Right cardiac atrium (tissue), 5 donors: ENCODE data around the gene UBE2H. TPM values are rescaled to one million over a fixed set of nuclear protein-coding genes. Genes with fewer than 3 reads are reported as not detected.

ENCODE experiments used
- ATAC-seq, 2 donors: fragments of 200-7000 bp; cut with Tn5 transposase; one replicate each; pipeline versions ENCODE4 v1.8.0 to v1.9.1; 2020; ENCODE audit warnings: moderate library complexity in 2 of 2, mild to moderate bottlenecking in 1 of 2
- DNase-seq, 3 donors: peaks; one replicate each; pipeline ENCODE4 v3.0.0-alpha.2; 2020
- H3K27ac ChIP-seq: one replicate; pipeline ENCODE4 v1.5.1; 2013; ENCODE audit warnings: mild to moderate bottlenecking, low read length, control low read depth, moderate library complexity
- H3K27me3 ChIP-seq: one replicate; pipeline ENCODE4 v1.6.1; 2013; ENCODE audit not compliant: control insufficient read depth, insufficient read depth
- H3K4me1 ChIP-seq: one replicate; pipeline ENCODE4 v1.6.1; 2013; ENCODE audit warnings: low read length; ENCODE audit not compliant: control insufficient read depth, insufficient read depth
- H3K4me3 ChIP-seq: one replicate; pipeline ENCODE4 v1.5.1; 2013; ENCODE audit warnings: low read length, control low read depth
- H3K9me3 ChIP-seq: one replicate; pipeline ENCODE4 v1.6.1; 2013; ENCODE audit warnings: low read length; ENCODE audit not compliant: control insufficient read depth
- WGBS: extraction: QIAGEN DNeasy Blood & Tissue Kit; methylation state at CpG from one replicate; pipeline ENCODE4 v1.1.7; 2013; 5-methylcytosine and 5-hydroxymethylcytosine counted together
- intact Hi-C, 4 donors: fragments of 100-400 bp; cut with DNase I; formaldehyde crosslinking; loops; one replicate each; pipeline versions ENCODE4 v1.11.0 to v1.14.0; 2022 to 2023
- polyA plus RNA-seq: library from polyadenylated mRNA; stranded (reverse); fragments of 200-250 nt; gene quantifications from one replicate; pipeline ENCODE4 v1.2.3, GENCODE V29; 2013
- total RNA-seq, 4 donors: library from RNA; stranded (reverse); fragmentation: NEBNext Ultra II Directional; extraction: Animal tissue kit (Norgen Biotek cat#: 25700); gene quantifications; one replicate each; pipeline ENCODE4 v1.2.1, GENCODE V29; 2021
- donor health status: healthy with polysubstance abuse.
- donor health status: DM: no; HTN: yes; CAD: no.
- donor health status: DM: no; HTN: no; CAD: no.
- donor health status: DM: no; HTN: yes; CAD: no; lungs with severe emphysema.
- donor health status: DM: yes; HTN: yes; CAD: no.

Gene UBE2H
- total and polyA plus RNA-seq, 5 donors: 38.2 to 79.0 (median 65.9) TPM

DNA sequence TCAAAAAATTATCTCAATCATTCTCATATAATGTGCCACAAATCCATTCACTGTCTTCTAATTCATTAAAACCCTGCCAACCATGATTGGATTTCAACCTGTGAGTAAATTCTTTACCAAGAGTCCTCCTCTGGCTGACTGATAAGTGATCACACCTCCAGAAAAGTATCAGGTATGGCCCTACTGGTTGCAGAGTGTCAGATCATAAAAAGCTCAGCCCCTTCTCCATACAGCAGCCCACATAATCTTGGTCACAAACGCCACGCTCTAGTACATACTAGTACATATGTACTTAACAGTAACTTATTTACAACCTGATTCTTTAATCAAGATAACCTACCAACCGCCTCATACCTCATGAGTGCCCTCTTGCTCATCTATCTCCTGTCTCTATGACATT, 26.1 kb downstream of the UBE2H start:
- ATAC-seq: no peak
- intact Hi-C loops: no loop called here
- no peaks in the 10 kb centered on the region for H3K27me3 ChIP-seq
- DNase-seq: no peak
- 96% methylated on average over 3 of the region's 3 CpGs for WGBS
- H3K4me1 ChIP-seq: no peaks in the 10 kb centered on the region
- H3K9me3 ChIP-seq: no peaks in the 10 kb centered on the region
- H3K4me3 ChIP-seq: no peak overlapping the region
- no peak overlapping the region for H3K27ac ChIP-seq

DNA sequence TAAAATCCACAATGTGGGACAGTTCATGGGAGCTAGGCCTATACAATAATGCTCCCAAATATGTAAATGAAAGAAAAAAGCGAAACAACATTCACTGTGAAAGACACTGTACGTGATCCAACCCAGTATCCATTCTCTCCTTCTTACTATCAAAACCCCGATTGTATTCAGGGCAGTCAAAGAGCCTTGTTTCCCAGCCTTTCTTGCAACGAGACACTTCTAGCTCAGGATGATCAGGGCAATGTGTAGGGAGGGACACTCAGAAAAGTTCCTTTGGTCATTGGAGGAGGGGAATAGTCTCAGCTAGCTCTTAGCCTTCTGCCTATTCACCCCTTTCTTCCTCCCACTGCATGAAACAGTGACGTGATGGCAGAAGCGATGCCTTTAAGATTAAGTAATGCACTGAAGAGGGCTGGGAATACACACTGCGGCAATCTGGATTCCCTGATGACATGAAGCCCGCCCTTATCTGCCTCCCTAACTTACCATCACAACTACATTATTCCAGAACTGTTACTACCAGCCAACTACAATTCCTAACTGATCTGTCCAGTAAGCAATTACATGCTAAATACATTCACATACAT, 27.3 kb downstream of the UBE2H start:
- no peak overlapping the region for H3K27ac ChIP-seq

DNA sequence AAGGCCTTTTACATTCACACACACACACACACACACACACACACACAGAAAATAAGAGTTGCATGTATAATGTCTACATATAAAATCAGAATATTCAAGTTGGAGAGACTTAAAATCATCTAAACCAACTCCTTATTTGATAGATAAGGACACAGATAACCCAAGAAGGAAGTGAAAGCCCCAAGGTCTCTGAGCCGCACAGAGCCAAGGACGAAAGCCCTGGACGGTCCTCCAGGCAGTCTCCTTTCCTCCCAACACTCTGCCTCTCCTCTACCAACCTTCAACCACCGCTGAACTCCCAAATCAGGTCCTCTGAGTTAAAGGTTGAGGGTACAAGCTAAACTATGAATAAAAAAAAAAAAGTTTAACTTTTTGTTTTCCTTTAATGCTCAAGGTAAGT, 28.2 kb downstream of the UBE2H start:
- Histone ChIP-seq H3K9me3 (no peaks in the 10 kb centered on the region), H3K27ac (no peak overlapping the region), H3K27me3 (no peaks in the 10 kb centered on the region), H3K4me3 (no peak overlapping the region), H3K4me1 (no peaks in the 10 kb centered on the region)
- DNase-seq (no peak), ATAC-seq (no peak)
- WGBS: 93% methylated on average over 4 of the region's 4 CpGs
- intact Hi-C loops: no loop called here

More for the DNA sequence above, 27.3 kb downstream of the UBE2H start:
- H3K4me1 ChIP-seq: no peaks in the 10 kb centered on the region
- 42% methylated on average over 8 of the region's 8 CpGs for WGBS
- ATAC-seq (peak; percentile 76 to 82), DNase-seq (no peak)
- no peak overlapping the region for H3K4me3 ChIP-seq
- H3K27me3 ChIP-seq: no peaks in the 10 kb centered on the region
- intact Hi-C loops: no loop called here
- H3K9me3 ChIP-seq: no peaks in the 10 kb centered on the region

DNA sequence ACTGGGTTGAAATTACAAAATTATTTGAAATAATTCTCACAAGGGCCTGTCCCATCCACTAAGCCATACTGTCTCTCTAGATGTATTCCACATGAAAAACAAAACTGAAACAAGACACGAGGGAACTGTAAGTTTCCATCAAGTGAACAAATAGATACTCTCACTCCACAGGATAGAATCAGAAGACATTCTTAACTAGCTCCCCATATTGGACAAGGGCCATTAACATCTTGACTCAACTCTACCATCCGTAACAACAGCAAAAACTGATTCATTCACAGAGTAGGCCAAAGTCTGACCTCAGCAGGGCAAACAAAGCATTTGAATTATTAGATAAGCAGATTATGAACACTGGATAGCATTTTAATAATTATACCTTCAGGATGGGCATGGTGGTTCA, 29.1 kb downstream of the UBE2H start:
- H3K27ac ChIP-seq: no peak overlapping the region
- peaks cover 3% of the 10 kb centered on the region for H3K4me1 ChIP-seq
- intact Hi-C loops: no loop called here
- ATAC-seq (peak in 1 of 2 donors; percentile 41), DNase-seq (no peak)
- 41% methylated on average over 2 of the region's 2 CpGs for WGBS
- H3K27me3 ChIP-seq: no peaks in the 10 kb centered on the region
- H3K4me3 ChIP-seq: no peak overlapping the region
- H3K9me3 ChIP-seq: no peaks in the 10 kb centered on the region

DNA sequence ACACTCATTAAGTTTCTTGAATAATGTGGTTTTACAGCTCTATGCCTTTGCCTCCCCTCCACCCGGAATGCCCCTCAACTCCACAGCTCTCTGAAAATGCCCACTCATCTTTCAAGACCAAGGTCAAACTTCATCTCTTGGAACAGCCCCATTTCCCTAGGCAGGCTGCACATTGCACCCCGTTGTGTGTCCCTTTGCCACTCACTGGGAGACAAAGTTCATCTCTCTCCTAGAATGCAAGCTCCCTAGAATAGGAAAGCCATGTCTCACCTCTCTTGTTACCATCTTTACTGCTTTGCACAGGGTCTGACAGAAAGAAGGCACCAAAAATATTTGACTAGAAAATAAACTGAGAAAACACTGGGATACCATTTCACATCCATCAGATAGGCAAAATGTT, 33.3 kb downstream of the UBE2H start:
- no peak for ATAC-seq
- H3K27ac ChIP-seq: peak overlapping the region; percentile 19
- H3K27me3 ChIP-seq: no peaks in the 10 kb centered on the region
- H3K4me1 ChIP-seq: peaks cover 13% of the 10 kb centered on the region
- WGBS: 91% methylated on average over 2 of the region's 2 CpGs
- H3K4me3 ChIP-seq: no peak overlapping the region
- intact Hi-C loops: no loop called here
- DNase-seq: no peak
- no peaks in the 10 kb centered on the region for H3K9me3 ChIP-seq

DNA sequence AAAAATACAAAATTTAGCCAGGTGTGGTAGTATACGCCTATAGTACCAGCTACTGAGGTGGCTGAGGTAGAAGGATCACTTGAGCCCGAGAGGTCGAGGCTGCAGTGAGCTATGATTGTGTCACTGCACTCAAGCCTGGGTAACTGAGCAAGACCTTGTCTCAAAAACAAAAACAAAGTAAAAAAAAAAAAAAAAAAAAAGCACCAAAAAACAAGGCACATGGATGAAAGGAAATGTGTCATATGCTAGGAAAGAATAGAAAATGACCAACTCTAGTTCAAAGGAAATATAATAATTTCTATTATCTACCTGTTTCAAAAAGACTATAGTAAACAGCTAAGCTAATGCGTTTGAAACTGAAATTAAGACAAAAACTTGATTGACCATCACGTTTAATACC, 33.8 kb downstream of the UBE2H start:
- H3K27ac ChIP-seq: no peak overlapping the region
- ATAC-seq: no peak

DNA sequence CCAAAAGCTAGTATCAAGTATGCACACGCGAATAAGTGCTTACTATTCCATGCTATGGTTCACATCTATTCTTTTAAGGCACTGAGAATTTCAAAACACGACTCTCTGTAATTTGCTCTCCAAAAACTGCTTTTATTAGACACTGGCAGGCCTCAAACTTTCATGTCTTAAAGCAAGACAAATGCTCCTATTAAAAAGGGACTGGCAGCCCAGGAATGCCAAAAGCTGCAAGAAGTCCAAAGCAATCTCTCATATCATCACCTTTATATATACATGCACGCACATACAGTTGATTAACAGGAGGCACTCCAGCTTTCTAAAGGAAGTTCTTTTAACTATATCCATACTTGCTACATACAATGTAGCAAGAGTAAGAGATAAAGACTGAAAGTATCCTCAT, 34.8 kb downstream of the UBE2H start:
- Histone ChIP-seq H3K27ac (no peak overlapping the region), H3K4me3 (no peak overlapping the region), H3K9me3 (no peaks in the 10 kb centered on the region), H3K27me3 (no peaks in the 10 kb centered on the region), H3K4me1 (peaks cover 17% of the 10 kb centered on the region)
- ATAC-seq: no peak
- WGBS: 56% methylated on average over 4 of the region's 4 CpGs
- DNase-seq: no peak
- intact Hi-C loops: no loop called here

More for the DNA sequence above, 33.8 kb downstream of the UBE2H start:
- intact Hi-C loops: no loop called here
- Histone ChIP-seq H3K4me1 (peaks cover 13% of the 10 kb centered on the region), H3K27me3 (no peaks in the 10 kb centered on the region), H3K4me3 (no peak overlapping the region), H3K9me3 (no peaks in the 10 kb centered on the region)
- no peak for DNase-seq
- WGBS: 78% methylated on average over 5 of the region's 5 CpGs

DNA sequence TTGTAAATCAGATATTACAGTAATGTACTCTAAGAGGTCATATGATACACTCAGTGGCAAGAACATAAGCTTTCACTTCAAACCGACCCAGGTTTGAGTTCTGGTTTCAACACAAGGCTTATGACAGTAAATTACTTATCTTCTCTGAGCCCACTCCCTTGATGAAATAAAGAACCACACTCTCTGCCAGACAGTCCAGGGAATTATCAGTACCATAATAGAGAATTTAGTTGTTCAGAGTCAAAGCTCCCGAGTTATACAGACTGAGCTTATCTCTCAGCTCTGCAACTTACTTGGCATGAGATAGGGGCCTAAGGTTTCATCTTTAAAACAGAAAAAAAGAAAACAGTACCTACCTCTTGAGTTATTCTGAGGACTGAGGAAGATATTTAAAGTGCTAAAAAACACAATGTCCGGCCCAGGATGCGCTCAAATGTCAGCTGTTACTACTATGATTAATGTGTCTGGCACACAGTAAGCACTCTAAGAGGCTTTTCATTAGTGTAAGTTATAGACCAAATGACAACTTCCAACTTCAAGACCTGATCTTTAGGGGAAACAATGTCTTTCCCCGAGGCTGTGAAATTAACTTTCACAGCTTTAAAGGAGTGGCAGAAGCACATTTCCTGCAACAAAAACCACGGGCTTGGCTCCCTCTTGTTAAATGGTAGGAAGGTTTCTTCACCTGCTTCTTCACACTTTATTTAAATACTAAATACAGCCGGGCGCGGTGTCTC, 38.1 kb downstream of the UBE2H start:
- DNase-seq (no peak), ATAC-seq (peak; percentile 18 to 38)
- no peak overlapping the region for H3K4me3 ChIP-seq
- intact Hi-C loops: no loop called here
- 39% methylated on average over 9 of the region's 9 CpGs for WGBS
- H3K27me3 ChIP-seq: no peaks in the 10 kb centered on the region
- H3K4me1 ChIP-seq: peaks cover 17% of the 10 kb centered on the region
- no peaks in the 10 kb centered on the region for H3K9me3 ChIP-seq
- peak overlapping the region; percentile 25 for H3K27ac ChIP-seq

DNA sequence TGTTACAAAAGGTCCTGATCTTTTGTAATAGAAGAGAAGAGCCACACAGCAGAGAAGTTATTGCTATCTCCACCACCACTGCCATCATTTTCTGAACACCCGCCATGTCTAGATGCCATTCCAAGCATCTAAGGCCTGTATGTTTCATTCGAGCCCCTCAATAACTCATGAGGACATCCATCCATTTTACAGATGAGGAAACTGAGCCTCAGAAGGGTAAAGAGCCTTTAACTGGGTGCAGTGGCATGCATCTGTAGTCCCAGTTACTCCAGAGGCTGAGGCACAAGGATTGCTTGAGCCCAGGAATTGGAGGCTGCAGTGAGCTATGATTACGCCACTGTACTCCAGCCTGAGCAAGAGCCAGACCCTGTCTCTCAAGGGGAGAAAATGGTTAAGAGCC, 39.3 kb downstream of the UBE2H start:
- Histone ChIP-seq H3K27ac (no peak overlapping the region), H3K9me3 (no peaks in the 10 kb centered on the region), H3K4me1 (peaks cover 14% of the 10 kb centered on the region), H3K4me3 (no peak overlapping the region), H3K27me3 (no peaks in the 10 kb centered on the region)
- 93% methylated on average over 3 of the region's 3 CpGs for WGBS
- ATAC-seq (no peak), DNase-seq (no peak)
- intact Hi-C loops: no loop called here

DNA sequence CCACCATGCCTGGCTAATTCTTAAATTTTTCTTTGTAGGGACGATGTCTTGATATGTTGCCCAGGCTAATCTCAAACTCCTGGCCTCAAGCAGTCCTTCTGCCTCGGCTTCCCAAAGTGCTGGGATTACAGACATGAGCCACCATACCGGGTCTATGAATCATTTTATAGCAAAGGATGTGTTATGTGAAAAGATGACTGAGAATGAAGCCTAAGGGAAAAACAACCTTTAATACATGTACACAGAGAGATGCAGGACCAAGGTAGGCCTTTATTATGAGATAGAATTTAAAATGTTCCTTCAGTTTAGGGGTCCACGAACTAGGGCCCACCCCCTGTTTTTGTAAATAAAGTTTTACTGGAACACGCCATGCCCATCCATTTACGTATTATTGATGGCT, 41.0 kb downstream of the UBE2H start:
- H3K4me1 ChIP-seq: peaks cover 10% of the 10 kb centered on the region

DNA sequence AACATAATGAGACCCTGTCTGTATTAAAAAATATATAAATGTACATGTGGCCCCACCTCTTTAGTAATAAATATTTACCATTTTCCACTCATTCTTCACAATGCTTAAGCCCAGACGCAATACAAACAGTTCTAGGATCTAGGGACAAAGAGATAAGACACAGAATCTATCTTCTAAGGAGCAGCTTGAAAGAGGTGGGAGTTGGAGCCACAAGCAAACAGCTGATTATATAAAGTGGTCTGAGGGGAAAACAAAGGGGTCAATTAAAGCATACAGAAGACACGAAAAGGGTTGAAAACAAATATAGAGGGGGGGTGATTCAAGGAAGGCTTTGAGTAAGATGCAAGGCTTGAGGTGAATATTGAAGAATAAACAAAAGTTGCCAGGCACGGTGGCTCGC, 43.1 kb downstream of the UBE2H start:
- DNase-seq: no peak
- H3K27ac ChIP-seq: no peak overlapping the region
- intact Hi-C loops: no loop called here
- no peaks in the 10 kb centered on the region for H3K27me3 ChIP-seq
- H3K4me1 ChIP-seq: peaks cover 14% of the 10 kb centered on the region
- ATAC-seq: no peak
- no peaks in the 10 kb centered on the region for H3K9me3 ChIP-seq
- H3K4me3 ChIP-seq: no peak overlapping the region
- WGBS: 96% methylated on average over 4 of the region's 4 CpGs

More for the DNA sequence above, 41.0 kb downstream of the UBE2H start:
- no peak overlapping the region for H3K4me3 ChIP-seq
- H3K27me3 ChIP-seq: no peaks in the 10 kb centered on the region
- no peak overlapping the region for H3K27ac ChIP-seq
- ATAC-seq (no peak), DNase-seq (no peak)
- no peaks in the 10 kb centered on the region for H3K9me3 ChIP-seq
- 95% methylated on average over 6 of the region's 6 CpGs for WGBS
- intact Hi-C loops: no loop called here
